Small intestine (tissue), 7 donors: ENCODE measurements around the gene POLA1. TPM values are rescaled to one million over a fixed set of nuclear protein-coding genes. Genes with fewer than 3 reads are reported as not detected.
"Not testable (repeated sequence)": the region's sequence is repeated elsewhere in the genome, so short reads cannot be mapped to it uniquely, and the experiment has no call there.

Experiments used
- DNase-seq, 2 donors: peaks; one replicate each; pipeline versions ENCODE4 v3.0.0 to v3.0.0-alpha.2; 2013
- FAIRE-seq: peaks from 2 replicates; lab custom pipeline; 2012; peaks lifted over from hg19 to GRCh38; lab: Jason Lieb, UNC
- H3K27ac ChIP-seq, 3 donors: one replicate each; pipeline ENCODE4 v1.5.1; 2013; ENCODE audit warnings: low read length in 2 of 3, mild to moderate bottlenecking in 2 of 3, control low read depth in 1 of 3, inconsistent platforms in 1 of 3, low read depth in 1 of 3, moderate library complexity in 1 of 3
- H3K27me3 ChIP-seq, 3 donors: one replicate each; pipeline ENCODE4 v1.6.1; 2013; ENCODE audit warnings: low read length in 3 of 3, inconsistent platforms in 1 of 3; ENCODE audit not compliant: control insufficient read depth in 3 of 3, insufficient read depth in 3 of 3
- H3K36me3 ChIP-seq, 3 donors: one replicate each; pipeline ENCODE4 v1.6.1; 2013; ENCODE audit warnings: low read length in 3 of 3, inconsistent platforms in 1 of 3, low read depth in 1 of 3, mild to moderate bottlenecking in 1 of 3, moderate library complexity in 1 of 3; ENCODE audit not compliant: control insufficient read depth in 3 of 3, insufficient read depth in 2 of 3
- H3K4me1 ChIP-seq, 3 donors: one replicate each; pipeline ENCODE4 v1.6.1; 2013; ENCODE audit warnings: low read length in 2 of 3, inconsistent platforms in 1 of 3, low read depth in 1 of 3, mild to moderate bottlenecking in 1 of 3, moderate library complexity in 1 of 3; ENCODE audit not compliant: control insufficient read depth in 3 of 3, insufficient read depth in 2 of 3
- H3K4me3 ChIP-seq, 3 donors: one replicate each; pipeline ENCODE4 v1.5.1; 2013; ENCODE audit warnings: low read length in 3 of 3, control low read depth in 1 of 3, inconsistent platforms in 1 of 3, low read depth in 1 of 3, mild to moderate bottlenecking in 1 of 3, moderate library complexity in 1 of 3
- H3K9me3 ChIP-seq, 2 donors: one replicate each; pipeline ENCODE4 v1.6.1; 2013; ENCODE audit warnings: low read depth in 1 of 2, low read length in 1 of 2; ENCODE audit not compliant: control insufficient read depth in 2 of 2, insufficient read depth in 1 of 2
- WGBS, 3 donors: extraction: QIAGEN DNeasy Blood & Tissue Kit; methylation state at CpG; one replicate each; pipeline ENCODE4 v1.1.7; 2013; 5-methylcytosine and 5-hydroxymethylcytosine counted together
- polyA plus RNA-seq, 4 donors: library from polyadenylated mRNA; stranded (reverse) in 3 of 4; unstranded in 1 of 4; fragments of 200-250 nt in 3 of 4; fragments of 120-200 nt in 1 of 4; gene quantifications; one replicate each; pipeline versions ENCODE4 v1.2.1 to v1.2.3, GENCODE V29; 2013
- donor health status: healthy with polysubstance abuse.
- donor health status: control.
- donor health status: control.
- donor health status: Bipolar disorder and iron deficiency.
- donor health status: healthy.

Gene POLA1
- polyA plus RNA-seq, 4 donors, result 2.2 to 10.8 (median 4.7) TPM

GRCh38 chrX:24858004-24858746 is 164.5 kb downstream of the POLA1 start:
- H3K4me1 ChIP-seq, result no peaks in the 10 kb centered on the region
- H3K27me3 ChIP-seq, result no peaks in the 10 kb centered on the region
- no peaks in the 10 kb centered on the region for H3K9me3 ChIP-seq
- no peak overlapping the region for H3K27ac ChIP-seq
- no peak overlapping the region for H3K4me3 ChIP-seq
- no peaks in the 10 kb centered on the region for H3K36me3 ChIP-seq
- DNase-seq, result no peak
- WGBS, 3 donors, result 76 to 93% (median 91%) methylated on average over 4 of the region's 4 CpGs
- no peak for FAIRE-seq

- DNase-seq (no peak), FAIRE-seq (no peak)
- Histone ChIP-seq H3K9me3 (no peaks in the 10 kb centered on the region), H3K27ac (no peak overlapping the region), H3K27me3 (no peaks in the 10 kb centered on the region), H3K36me3 (no peaks in the 10 kb centered on the region), H3K4me1 (no peaks in the 10 kb centered on the region), H3K4me3 (no peak overlapping the region)
- 77 to 96% (median 87%) methylated on average over 4 of the region's 4 CpGs for WGBS, 3 donors
Observed at GRCh38 chrX:24859211-24859841, 165.6 kb downstream of the POLA1 start.

- no peak overlapping the region for H3K4me3 ChIP-seq
- no peak overlapping the region for H3K27ac ChIP-seq
- FAIRE-seq (no peak), DNase-seq (no peak)
- no peaks in the 10 kb centered on the region for H3K36me3 ChIP-seq
- no peaks in the 10 kb centered on the region for H3K4me1 ChIP-seq
- no peaks in the 10 kb centered on the region for H3K27me3 ChIP-seq
- H3K9me3 ChIP-seq, result no peaks in the 10 kb centered on the region
Observed at GRCh38 chrX:24860140-24860539, 166.4 kb downstream of the POLA1 start.

- Histone ChIP-seq H3K27me3 (no peaks in the 10 kb centered on the region), H3K4me3 (no peak overlapping the region), H3K27ac (no peak overlapping the region), H3K9me3 (no peaks in the 10 kb centered on the region), H3K4me1 (no peaks in the 10 kb centered on the region), H3K36me3 (no peaks in the 10 kb centered on the region)
- 26 to 53% (median 49%) methylated on average over 2 of the region's 2 CpGs for WGBS, 3 donors
- FAIRE-seq (no peak), DNase-seq (no peak)
Observed at GRCh38 chrX:24862343-24862742, 168.6 kb downstream of the POLA1 start.

GRCh38 chrX:24863779-24864178 is 170.1 kb downstream of the POLA1 start:
- not testable (repeated sequence) for H3K9me3 ChIP-seq, H3K4me3 ChIP-seq, DNase-seq, H3K27me3 ChIP-seq, H3K4me1 ChIP-seq, FAIRE-seq, H3K36me3 ChIP-seq, H3K27ac ChIP-seq
- 86 to 96% (median 93%) methylated on average over 8 of the region's 8 CpGs for WGBS, 3 donors

- H3K27ac ChIP-seq, result no peak overlapping the region
- 71 to 94% (median 88%) methylated on average over 3 of the region's 3 CpGs for WGBS, 3 donors
- DNase-seq, result no peak
- H3K4me3 ChIP-seq, result no peak overlapping the region
- H3K9me3 ChIP-seq, result no peaks in the 10 kb centered on the region
- no peaks in the 10 kb centered on the region for H3K27me3 ChIP-seq
- no peak for FAIRE-seq
- H3K36me3 ChIP-seq, result peaks cover 0 to 2% (median 0%) of the 10 kb centered on the region in 3 donors
- H3K4me1 ChIP-seq, result no peaks in the 10 kb centered on the region
Observed at GRCh38 chrX:24870143-24870542, 176.4 kb downstream of the POLA1 start.

GRCh38 chrX:24874604-24875247 is 181.0 kb downstream of the POLA1 start:
- DNase-seq (no peak), FAIRE-seq (no peak)
- Histone ChIP-seq H3K36me3 (no peaks in the 10 kb centered on the region), H3K27ac (no peak overlapping the region), H3K27me3 (no peaks in the 10 kb centered on the region), H3K4me1 (no peaks in the 10 kb centered on the region), H3K9me3 (no peaks in the 10 kb centered on the region), H3K4me3 (no peak overlapping the region)
- WGBS, 3 donors, result 58 to 84% (median 76%) methylated on average over 7 of the region's 7 CpGs

- FAIRE-seq (no peak), DNase-seq (no peak)
- Histone ChIP-seq H3K27ac (no peak overlapping the region), H3K4me1 (no peaks in the 10 kb centered on the region), H3K36me3 (no peaks in the 10 kb centered on the region), H3K4me3 (no peak overlapping the region), H3K27me3 (no peaks in the 10 kb centered on the region), H3K9me3 (no peaks in the 10 kb centered on the region)
- 74 to 86% (median 85%) methylated on average over 9 of the region's 9 CpGs for WGBS, 3 donors
Observed at GRCh38 chrX:24876530-24877287, 183.0 kb downstream of the POLA1 start.
